GM12878 (cell line): ENCODE measurements around the gene VARS2. TPM values are rescaled to one million over a fixed set of nuclear protein-coding genes. Genes with fewer than 3 reads are reported as not detected.
A peak's percentile ranks its signal among the peaks of the same experiment; 100 is the strongest.

Source experiments
- ATAC-seq: fragments of 200-7000 bp; cut with Tn5 transposase; 3 replicates; pipeline ENCODE4 v1.9.1; 2020; ENCODE audit warnings: mild to moderate bottlenecking, moderate library complexity
- BruUV-seq: library from RNA; stranded (reverse); fragments of 400-500 nt; replicated peaks from 2 replicates; lab custom pipeline; 2021; lab: Mats Ljungman, UMichigan
- CTCF ChIA-PET: fragments of 300-600 bp; sonication (Branson Sonifier 250); formaldehyde crosslinking; extraction: SDS; loops from one replicate; lab custom pipeline; 2021; ENCODE audit warnings: inconsistent platforms; lab: Yijun Ruan, JAX
- POLR2A ChIA-PET: fragments of 350-600 bp; formaldehyde crosslinking; extraction: SDS; loops from one replicate; lab custom pipeline; 2021; ENCODE audit warnings: inconsistent platforms; lab: Charles Lee
- RAD21 ChIA-PET: fragments of 300-600 bp; sonication (Branson Sonifier 250); formaldehyde crosslinking; loops from one replicate; lab custom pipeline; 2023; ENCODE audit warnings: antibody characterized with exemption; ENCODE audit not compliant: unreplicated experiment; lab: Charles Lee
- SMC1A ChIA-PET: fragments of 300-600 bp; sonication (Branson Sonifier 250); formaldehyde crosslinking; loops from one replicate; lab custom pipeline; 2023; ENCODE audit not compliant: unreplicated experiment, uncharacterized antibody; lab: Charles Lee
- DNase-seq: peaks from one replicate; pipeline ENCODE4 v3.0.0-alpha.2; 2011; ENCODE audit warnings: low read depth, low spot score
- FAIRE-seq: peaks from 3 replicates; lab custom pipeline; 2011; peaks lifted over from hg19 to GRCh38; lab: Jason Lieb, UNC
- H2AFZ ChIP-seq: 2 replicates; pipeline ENCODE4 v1.6.0; 2011; ENCODE audit warnings: low read depth, low read length, control low read depth; ENCODE audit not compliant: control insufficient read depth
- H3K27ac ChIP-seq: 2 replicates; pipeline ENCODE4 v1.5.1; 2011; ENCODE audit warnings: control low read depth; ENCODE audit not compliant: control insufficient read depth, insufficient read depth
- H3K27me3 ChIP-seq, 2 experiments: replicated peaks in 1 of 2; 2 replicates each; pipeline versions ENCODE4 v1.6.0 to v1.6.1; 2011; ENCODE audit warnings: low read length in 1 of 2; ENCODE audit not compliant: control insufficient read depth in 2 of 2, insufficient read depth in 2 of 2
- H3K36me3 ChIP-seq, 2 experiments: 2 replicates each; pipeline ENCODE4 v1.5.1; 2011; ENCODE audit warnings: low read length in 1 of 2; ENCODE audit not compliant: control insufficient read depth in 2 of 2, insufficient read depth in 2 of 2
- H3K4me1 ChIP-seq: 2 replicates; pipeline ENCODE4 v1.6.1; 2011; ENCODE audit warnings: mild to moderate bottlenecking, low read length, moderate library complexity, mixed read lengths; ENCODE audit not compliant: control insufficient read depth, insufficient read depth
- H3K4me2 ChIP-seq: 2 replicates; pipeline ENCODE4 v1.6.0; 2011; ENCODE audit warnings: control low read depth; ENCODE audit not compliant: control insufficient read depth, insufficient read depth
- H3K4me3 ChIP-seq: fragments of 200-600 bp; sonication (generic); 2 replicates; pipeline ENCODE4 v1.5.1; 2016
- H3K79me2 ChIP-seq: 2 replicates; pipeline ENCODE4 v1.6.0; 2011; ENCODE audit warnings: low read length; ENCODE audit not compliant: control insufficient read depth, insufficient read depth
- H3K9ac ChIP-seq: 2 replicates; pipeline ENCODE4 v1.8.0; 2011; ENCODE audit warnings: low read length, control low read depth, mixed read lengths; ENCODE audit not compliant: control insufficient read depth, insufficient read depth
- H3K9me3 ChIP-seq: replicated peaks from 3 replicates; pipeline ENCODE4 v1.5.1; 2011; ENCODE audit warnings: mild to moderate bottlenecking, low read length; ENCODE audit not compliant: control insufficient read depth, insufficient read depth
- H4K20me1 ChIP-seq: 2 replicates; pipeline ENCODE4 v1.6.0; 2011; ENCODE audit not compliant: control insufficient read depth, insufficient read depth
- ASH2L ChIP-seq: fragments of 300-600, 200-600 bp; sonication (generic); IDR thresholded peaks from 2 replicates; pipeline ENCODE4 v1.6.1; 2017; ENCODE audit warnings: low read depth, mild to moderate bottlenecking, borderline replicate concordance
- BCL11A ChIP-seq: IDR thresholded peaks from 2 replicates; pipeline ENCODE4 v1.6.1; 2011; ENCODE audit warnings: low read depth, low read length
- CBFB ChIP-seq: IDR thresholded peaks from 2 replicates; pipeline ENCODE4 v1.6.1; 2016; ENCODE audit warnings: antibody characterized with exemption, low read depth
- CREB1 ChIP-seq: IDR thresholded peaks from 2 replicates; pipeline ENCODE4 v1.6.1; 2012; ENCODE audit warnings: low read depth, mild to moderate bottlenecking, inconsistent platforms
- CREM ChIP-seq: IDR thresholded peaks from 2 replicates; pipeline ENCODE4 v1.6.1; 2014; ENCODE audit warnings: antibody characterized with exemption, low read depth
- DPF2 ChIP-seq: fragments of 450-650 bp; IDR thresholded peaks from 2 replicates; pipeline ENCODE4 v1.6.1; 2017; ENCODE audit warnings: mild to moderate bottlenecking
- FOXM1 ChIP-seq: IDR thresholded peaks from 2 replicates; pipeline ENCODE4 v1.6.1; 2012; ENCODE audit warnings: low read depth, mild to moderate bottlenecking, inconsistent platforms, low read length, moderate library complexity
- IKZF2 ChIP-seq, 2 experiments: fragments of 450-650 bp; IDR thresholded peaks; 2 replicates each; pipeline ENCODE4 v1.6.1; 2017; ENCODE audit warnings: mild to moderate bottlenecking in 2 of 2, moderate library complexity in 2 of 2
- KDM1A ChIP-seq: fragments of 200-600 bp; sonication (generic); IDR thresholded peaks from 2 replicates; pipeline ENCODE4 v1.6.1; 2016; ENCODE audit warnings: borderline replicate concordance
- SIX5 ChIP-seq: IDR thresholded peaks from 2 replicates; pipeline ENCODE4 v1.6.1; 2011; ENCODE audit warnings: mild to moderate bottlenecking, low read depth, low read length, moderate library complexity; ENCODE audit not compliant: severe bottlenecking
- SMAD5 ChIP-seq: IDR thresholded peaks from 2 replicates; pipeline ENCODE4 v1.6.1; 2016; ENCODE audit warnings: antibody characterized with exemption, low read depth
- SP1 ChIP-seq: IDR thresholded peaks from one replicate; pipeline ENCODE4 v1.6.1; 2011; ENCODE audit warnings: low read depth, low read length
- SRF ChIP-seq, 2 experiments: IDR thresholded peaks; 2 replicates each; pipeline ENCODE4 v1.6.1; 2011; ENCODE audit warnings: low read depth in 2 of 2, low read length in 2 of 2, mild to moderate bottlenecking in 1 of 2, moderate library complexity in 1 of 2
- TCF12 ChIP-seq: IDR thresholded peaks from 2 replicates; pipeline ENCODE4 v1.6.1; 2011; ENCODE audit warnings: low read depth, mild to moderate bottlenecking, low read length
- ZBED1 ChIP-seq: IDR thresholded peaks from 2 replicates; pipeline ENCODE4 v1.6.1; 2016; ENCODE audit warnings: borderline replicate concordance
- ZNF207 ChIP-seq: fragments of 450-650 bp; IDR thresholded peaks from 2 replicates; pipeline ENCODE4 v1.6.1; 2014; ENCODE audit warnings: antibody characterized with exemption, mild to moderate bottlenecking, borderline replicate concordance
- WGBS: methylation state at CpG from one replicate; pipeline ENCODE4 v1.1.6; 2016; ENCODE audit warnings: low lambda C conversion rate; ENCODE audit not compliant: insufficient replicate concordance, insufficient coverage; ENCODE audit errors: missing lambda C conversion rate; 5-methylcytosine and 5-hydroxymethylcytosine counted together
- in situ Hi-C: fragments of 300-500 bp; cut with MboI; formaldehyde crosslinking; loops from 9 replicates; pipeline ENCODE4 v1.14.3; 2018; ENCODE audit warnings: mixed read lengths
- intact Hi-C: fragments of 100-400 bp; cut with micrococcal nuclease; formaldehyde crosslinking; loops from one replicate; pipeline ENCODE4 v1.14.2; 2022; ENCODE audit not compliant: unreplicated experiment
- polyA plus RNA-seq, 11 experiments: library from polyadenylated mRNA; depleted of rRNA in 4 of 11; unstranded in 6 of 11; stranded (reverse) in 5 of 11; fragments of >200 nt; fragmentation: Nextera tagmentation in 4 of 11; fragmentation: Illumina TruSeq in 1 of 11; extraction: Ambion mirVana in 4 of 11; extraction: Trizol in 1 of 11; gene quantifications; 1 replicate in 1 of 11; 2 replicates in 10 of 11; pipeline versions ENCODE4 v1.2.1 to v1.2.3, GENCODE V29; 2011 to 2016; ENCODE audit warnings: inconsistent platforms in 2 of 11, missing spikeins in 2 of 11, low read depth in 1 of 11
- total RNA-seq, 4 experiments: library from RNA; depleted of rRNA in 3 of 4; stranded (reverse); fragments of >200 nt in 3 of 4; fragmentation: Illumina TruSeq in 1 of 4; extraction: Trizol in 1 of 4; gene quantifications; 2 replicates each; pipeline versions ENCODE4 v1.2.1 to v1.2.3, GENCODE V29; 2013 to 2021

The VARS2 gene
- total and polyA plus RNA-seq, 10 of the 15 experiments (the other 5 are each of a cell fraction or from before 2014, with no cell fraction given): 3.8 to 70.7 (median 49.1) TPM

DNA sequence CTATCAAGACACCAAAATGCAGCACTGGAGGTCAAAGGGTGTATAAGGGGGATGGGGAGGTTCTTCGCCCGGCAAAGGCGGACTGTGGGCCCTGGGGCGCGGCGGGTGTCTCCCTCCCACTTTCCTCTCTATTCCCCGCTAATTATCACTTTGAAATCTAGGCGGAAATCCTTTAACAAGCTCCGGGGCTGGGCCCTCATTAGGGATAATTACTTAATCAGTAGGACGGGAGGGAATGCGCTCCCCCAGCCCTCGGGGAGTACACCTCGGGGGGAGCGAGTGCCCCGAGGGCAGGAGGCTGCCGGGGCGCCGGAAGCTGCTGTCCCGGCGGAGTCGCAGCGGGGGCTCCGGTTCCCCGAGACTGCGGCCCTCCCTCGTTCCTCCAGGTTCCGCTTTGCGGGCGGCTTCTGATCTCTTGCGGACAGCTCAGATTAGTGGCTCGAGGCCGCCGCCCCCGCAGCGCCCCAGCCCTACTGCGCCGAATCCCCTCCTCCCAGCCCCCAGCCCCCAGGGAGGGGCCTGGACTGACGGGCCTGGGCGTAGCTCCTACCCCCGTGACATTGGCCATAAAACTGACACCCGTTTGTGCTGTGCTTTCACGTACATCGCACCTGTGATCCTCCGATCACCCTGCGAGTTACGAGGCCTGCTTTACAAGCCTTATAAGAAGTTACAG, 41.5 kb downstream of the VARS2 start (continued):
- no peak for TF ChIP-seq ZNF207
- TF ChIP-seq KDM1A: no peak
- TF ChIP-seq SRF (IDR thresholded peaks at IDR 0.05; ENCODE audit: low read depth in 2 of 2, low read length in 2 of 2): peak in 1 of 2 experiments; percentile 80; a peak in 2 of 4 replicates
- TF ChIP-seq SMAD5: 0 out of 2 replicates have a peak, but pooled peaks have one; percentile 27
- TF ChIP-seq ASH2L: no peak
- 0 out of 2 replicates have a peak, but pooled peaks have one; percentile 46 for TF ChIP-seq ZBED1
- peak; percentile 41 to 46; a peak in 3 of 4 replicates for TF ChIP-seq IKZF2 (IDR thresholded peaks at IDR 0.05)
- peak; percentile 82 for TF ChIP-seq CBFB
- TF ChIP-seq CREB1: peak; percentile 58; the same call in 1 of the 2 replicates
- TF ChIP-seq DPF2: peak; percentile 72; the same call in 1 of the 2 replicates
- TF ChIP-seq SP1: peak; percentile 39
- peak; percentile 59 for TF ChIP-seq TCF12
- peak; percentile 46; the same call in 1 of the 2 replicates for TF ChIP-seq CREM
- no peak for TF ChIP-seq FOXM1
- peak; percentile 37 for TF ChIP-seq SIX5
- TF ChIP-seq, all 136 proteins: peak for 42

DNA sequence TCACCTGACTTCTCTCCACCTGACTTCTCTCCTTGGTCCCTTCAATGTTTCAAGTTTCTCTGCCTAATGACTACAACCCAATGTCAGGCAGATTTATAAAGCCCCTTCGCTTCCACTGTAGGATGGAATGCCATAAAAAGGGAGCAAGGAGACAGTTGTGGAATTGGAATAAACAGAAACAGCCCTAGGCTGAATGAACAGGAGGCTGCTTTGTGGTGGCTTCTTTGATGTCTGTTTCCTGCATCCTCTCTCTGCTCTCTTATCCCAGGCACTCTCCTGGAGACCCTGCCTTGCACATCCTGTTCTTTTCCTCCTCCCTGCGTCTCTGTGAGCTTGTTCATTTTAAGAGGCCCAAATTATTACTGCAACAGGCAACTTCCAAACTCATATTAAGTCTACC, 43.7 kb downstream of the VARS2 start:
- CTCF ChIA-PET: interaction anchor here (2.8 kb wide), 1 partner anchor 122 kb away, joined by 9 read pairs; no protein-coding TSS in a partner anchor
- BruUV-seq: no TSS peak

More for the DNA sequence above, 43.7 kb downstream of the VARS2 start:
- H3K27me3 ChIP-seq: no peaks in the 10 kb centered on the region; a peak in 1 of 4 replicates
- H3K9ac ChIP-seq: no peak overlapping the region
- DNase-seq (no peak), ATAC-seq (no peak), FAIRE-seq (no peak)
- intact Hi-C loops: no loop called here
- no peaks in the 10 kb centered on the region for H3K9me3 ChIP-seq
- no peak overlapping the region for H3K27ac ChIP-seq
- WGBS: 61% methylated on average over 2 of the region's 2 CpGs
- no peaks in the 10 kb centered on the region for H4K20me1 ChIP-seq
- ChIA-PET RAD21 (no interaction called here), SMC1A (interaction anchor here (0.6 kb wide), 1 partner anchor 116 kb away, joined by 3 read pairs; no protein-coding TSS in a partner anchor), POLR2A (interaction anchor here (0.9 kb wide), 1 partner anchor 19 kb away, joined by 3 read pairs; no protein-coding TSS in a partner anchor)
- no peaks in the 10 kb centered on the region for H3K79me2 ChIP-seq
- H3K4me1 ChIP-seq: peaks cover 8% of the 10 kb centered on the region
- in situ Hi-C loops: no loop called here
- TF ChIP-seq BCL11A: no peak
- H2AFZ ChIP-seq: no peak overlapping the region
- no peak overlapping the region for H3K4me2 ChIP-seq
- no peak overlapping the region for H3K4me3 ChIP-seq
- no peaks in the 10 kb centered on the region for H3K36me3 ChIP-seq
